ENCODE results near the gene TNFRSF14.

TNFRSF14 gene

GRCh38 chr1:2596530-2597333 is 40.6 kb downstream of the TNFRSF14 start:
- no peak for ATAC-seq
- TF ChIP-seq CREB5 (CRISPR knock-in tag; IDR thresholded peaks at IDR 0.05; ENCODE audit: low read depth) (no peak), ISL1 (CRISPR knock-in tag; IDR thresholded peaks at IDR 0.05) (no peak), PPARA (CRISPR knock-in tag; IDR thresholded peaks at IDR 0.05; ENCODE audit: borderline replicate concordance) (no peak), TOX (CRISPR knock-in tag; IDR thresholded peaks at IDR 0.05; ENCODE audit: borderline replicate concordance) (no peak), ESRRG (CRISPR knock-in tag; IDR thresholded peaks at IDR 0.05) (no peak), ZNF565 (CRISPR knock-in tag; conservative IDR thresholded peaks at IDR 0.05; ENCODE audit: low read depth) (no peak), ZFP3 (CRISPR knock-in tag; IDR thresholded peaks at IDR 0.05) (no peak), CSRNP3 (CRISPR knock-in tag; IDR thresholded peaks at IDR 0.05) (no peak), ZFP30 (CRISPR knock-in tag; IDR thresholded peaks at IDR 0.05) (no peak), BACH2 (CRISPR knock-in tag; IDR thresholded peaks at IDR 0.05; ENCODE audit: borderline replicate concordance) (no peak), SNAI2 (CRISPR knock-in tag; IDR thresholded peaks at IDR 0.05) (no peak), TSHZ2 (CRISPR knock-in tag; IDR thresholded peaks at IDR 0.05) (no peak), RARB (CRISPR knock-in tag; IDR thresholded peaks at IDR 0.05) (no peak), OSR1 (CRISPR knock-in tag; IDR thresholded peaks at IDR 0.05) (no peak), TCF4 (CRISPR knock-in tag; IDR thresholded peaks at IDR 0.05; ENCODE audit: borderline replicate concordance) (no peak)
- TF ChIP-seq, protein P1, sequence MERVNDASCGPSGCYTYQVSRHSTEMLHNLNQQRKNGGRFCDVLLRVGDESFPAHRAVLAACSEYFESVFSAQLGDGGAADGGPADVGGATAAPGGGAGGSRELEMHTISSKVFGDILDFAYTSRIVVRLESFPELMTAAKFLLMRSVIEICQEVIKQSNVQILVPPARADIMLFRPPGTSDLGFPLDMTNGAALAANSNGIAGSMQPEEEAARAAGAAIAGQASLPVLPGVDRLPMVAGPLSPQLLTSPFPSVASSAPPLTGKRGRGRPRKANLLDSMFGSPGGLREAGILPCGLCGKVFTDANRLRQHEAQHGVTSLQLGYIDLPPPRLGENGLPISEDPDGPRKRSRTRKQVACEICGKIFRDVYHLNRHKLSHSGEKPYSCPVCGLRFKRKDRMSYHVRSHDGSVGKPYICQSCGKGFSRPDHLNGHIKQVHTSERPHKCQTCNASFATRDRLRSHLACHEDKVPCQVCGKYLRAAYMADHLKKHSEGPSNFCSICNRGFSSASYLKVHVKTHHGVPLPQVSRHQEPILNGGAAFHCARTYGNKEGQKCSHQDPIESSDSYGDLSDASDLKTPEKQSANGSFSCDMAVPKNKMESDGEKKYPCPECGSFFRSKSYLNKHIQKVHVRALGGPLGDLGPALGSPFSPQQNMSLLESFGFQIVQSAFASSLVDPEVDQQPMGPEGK (CRISPR knock-in tag; IDR thresholded peaks at IDR 0.05; ENCODE audit: borderline replicate concordance), result no peak
- TF ChIP-seq, protein P2, sequence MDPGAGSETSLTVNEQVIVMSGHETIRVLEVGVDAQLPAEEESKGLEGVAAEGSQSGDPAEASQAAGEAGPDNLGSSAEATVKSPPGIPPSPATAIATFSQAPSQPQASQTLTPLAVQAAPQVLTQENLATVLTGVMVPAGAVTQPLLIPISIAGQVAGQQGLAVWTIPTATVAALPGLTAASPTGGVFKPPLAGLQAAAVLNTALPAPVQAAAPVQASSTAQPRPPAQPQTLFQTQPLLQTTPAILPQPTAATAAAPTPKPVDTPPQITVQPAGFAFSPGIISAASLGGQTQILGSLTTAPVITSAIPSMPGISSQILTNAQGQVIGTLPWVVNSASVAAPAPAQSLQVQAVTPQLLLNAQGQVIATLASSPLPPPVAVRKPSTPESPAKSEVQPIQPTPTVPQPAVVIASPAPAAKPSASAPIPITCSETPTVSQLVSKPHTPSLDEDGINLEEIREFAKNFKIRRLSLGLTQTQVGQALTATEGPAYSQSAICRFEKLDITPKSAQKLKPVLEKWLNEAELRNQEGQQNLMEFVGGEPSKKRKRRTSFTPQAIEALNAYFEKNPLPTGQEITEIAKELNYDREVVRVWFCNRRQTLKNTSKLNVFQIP (CRISPR knock-in tag; IDR thresholded peaks at IDR 0.05; ENCODE audit: borderline replicate concordance, low read depth), result no peak

GRCh38 chr1:2597441-2598328 is 41.5 kb downstream of the TNFRSF14 start:
- ATAC-seq, result no peak
- TF ChIP-seq ZNF70 (CRISPR knock-in tag; IDR thresholded peaks at IDR 0.05) (no peak), ESRRG (CRISPR knock-in tag; IDR thresholded peaks at IDR 0.05) (no peak), TOX (CRISPR knock-in tag; IDR thresholded peaks at IDR 0.05; ENCODE audit: borderline replicate concordance) (no peak), CSDC2 (CRISPR knock-in tag; IDR thresholded peaks at IDR 0.05) (no peak), BACH2 (CRISPR knock-in tag; IDR thresholded peaks at IDR 0.05; ENCODE audit: borderline replicate concordance) (no peak), TSHZ2 (CRISPR knock-in tag; IDR thresholded peaks at IDR 0.05) (no peak), RARB (CRISPR knock-in tag; IDR thresholded peaks at IDR 0.05) (no peak), CSRNP3 (CRISPR knock-in tag; IDR thresholded peaks at IDR 0.05) (no peak)
- TF ChIP-seq, protein P2 (CRISPR knock-in tag; IDR thresholded peaks at IDR 0.05; ENCODE audit: borderline replicate concordance, low read depth), result no peak

All from SK-N-SH treated with all-trans-retinoic acid at 6 μM for 48 hours (cell line).